ENCODE data around the gene SHD. TPM values are rescaled to one million over a fixed set of nuclear protein-coding genes. Genes with fewer than 3 reads are reported as not detected.

Gene SHD
- total and polyA plus RNA-seq, 2 of the 13 experiments (the other 11 are each of a cell fraction or from before 2014, with no cell fraction given), result 0.11 to 0.20 TPM

- H3K36me3 ChIP-seq (replicated peaks in 1 of 2; ENCODE audit: control insufficient read depth in 1 of 2, insufficient read depth in 2 of 2, low read length in 2 of 2), result no peaks in the 10 kb centered on the region
- H3K9me3 ChIP-seq (ENCODE audit: low read length), result no peaks in the 10 kb centered on the region
- H3K27ac ChIP-seq (ENCODE audit: extremely low read length, insufficient read depth, low read length), result peak within 1 kb of the TSS; percentile 96
- WGBS (ENCODE audit: low lambda C conversion rate), result 4% methylated on average over 16 of the region's 27 CpGs
- BruUV-seq (replicated peaks), result TSS peak; percentile 60
- peak within 1 kb of the TSS; percentile 92 for H2AFZ ChIP-seq (ENCODE audit: low read length)
- peak; percentile 7 for ATAC-seq
- peak within 1 kb of the TSS; percentile 96 for H3K4me2 ChIP-seq (ENCODE audit: low read depth, low read length)
- DNase-seq (ENCODE audit: low spot score), result peak; percentile 44
- FAIRE-seq, result peak; percentile 68
- H3K79me2 ChIP-seq (ENCODE audit: insufficient read depth, low read length), result no peaks in the 10 kb centered on the region
- CTCF ChIA-PET (ENCODE audit: low intra/inter-chr PET ratio, low total read pairs), result no interaction called here
- peak within 1 kb of the TSS; percentile 71 to 86 (median 86) for H3K4me3 ChIP-seq (replicated peaks in 1 of 3; ENCODE audit: insufficient read depth in 1 of 3, low read depth in 2 of 3, low read length in 3 of 3)
- POLR2A ChIA-PET, result interaction anchor here (1.0 to 3.1 kb wide), 8 partner anchors 11 to 72 kb away, joined by 3 to 16 read pairs (median 4); no protein-coding TSS in a partner anchor
- in situ Hi-C loops (cut with HindIII; ENCODE audit: extremely low pct_ligation_motif_present, low pct_unique_long_range_greater_than_20kb) (no loop called here), intact Hi-C loops (cut with micrococcal nuclease; ENCODE audit: unreplicated experiment) (no loop called here)
- peak within 1 kb of the TSS; percentile 84 for H3K9ac ChIP-seq (ENCODE audit: insufficient read depth, low read depth, low read length)
- peaks cover 52% of the 10 kb centered on the region for H3K4me1 ChIP-seq (ENCODE audit: insufficient read depth, low read length)
- H3K27me3 ChIP-seq (ENCODE audit: control insufficient read depth in 1 of 2, insufficient read depth in 2 of 2, low read length in 2 of 2), result no peaks in the 10 kb centered on the region; a peak in 1 of 5 replicates
- H4K20me1 ChIP-seq (ENCODE audit: insufficient read depth, low read length), result no peaks in the 10 kb centered on the region
- no peak for TF ChIP-seq ZBTB10 (CRISPR knock-in tag; IDR thresholded peaks at IDR 0.05; ENCODE audit: borderline replicate concordance)
- TF ChIP-seq HMGA1 (CRISPR knock-in tag; conservative IDR thresholded peaks at IDR 0.05), result no peak
- no peak for TF ChIP-seq ZNF670 (CRISPR knock-in tag; IDR thresholded peaks at IDR 0.05; ENCODE audit: borderline replicate concordance)
- 0 out of 2 replicates have a peak, but pooled peaks have one; percentile 22 for TF ChIP-seq HBP1 (CRISPR knock-in tag; IDR thresholded peaks at IDR 0.05; ENCODE audit: low read depth)
- peak; percentile 63; the same call in 1 of the 2 replicates for TF ChIP-seq ZNF414 (CRISPR knock-in tag; IDR thresholded peaks at IDR 0.05)
- peak; percentile 48; the same call in 1 of the 2 replicates for TF ChIP-seq BCL3 (CRISPR knock-in tag; IDR thresholded peaks at IDR 0.05)
- TF ChIP-seq RAD21 (CRISPR knock-in tag; IDR thresholded peaks at IDR 0.05), result 0 out of 2 replicates have a peak, but pooled peaks have one; percentile 7
- no peak for TF ChIP-seq HNF1A (IDR thresholded peaks at IDR 0.05; ENCODE audit: low read depth)
- TF ChIP-seq HNF1A (CRISPR knock-in tag; IDR thresholded peaks at IDR 0.05; ENCODE audit: borderline replicate concordance), result peak; percentile 40; the same call in 1 of the 2 replicates
- no peak for TF ChIP-seq NFE2L1 (CRISPR knock-in tag; IDR thresholded peaks at IDR 0.05; ENCODE audit: borderline replicate concordance)
Observed at GRCh38 chr19:4338441-4339355, 59.6 kb downstream of the SHD start, which contains the start of gene STAP2. STAP2 (minus strand) TSS chr19:4338827; CDS start chr19:4338753, 74 bp downstream.
